ENCODE results near the gene AOPEP. TPM values are rescaled to one million over a fixed set of nuclear protein-coding genes. Genes with fewer than 3 reads are reported as not detected.

AOPEP gene
- total and polyA plus RNA-seq, 2 of the 13 experiments (the other 11 are each of a cell fraction or from before 2014, with no cell fraction given): 22.2 to 41.6 TPM

DNA sequence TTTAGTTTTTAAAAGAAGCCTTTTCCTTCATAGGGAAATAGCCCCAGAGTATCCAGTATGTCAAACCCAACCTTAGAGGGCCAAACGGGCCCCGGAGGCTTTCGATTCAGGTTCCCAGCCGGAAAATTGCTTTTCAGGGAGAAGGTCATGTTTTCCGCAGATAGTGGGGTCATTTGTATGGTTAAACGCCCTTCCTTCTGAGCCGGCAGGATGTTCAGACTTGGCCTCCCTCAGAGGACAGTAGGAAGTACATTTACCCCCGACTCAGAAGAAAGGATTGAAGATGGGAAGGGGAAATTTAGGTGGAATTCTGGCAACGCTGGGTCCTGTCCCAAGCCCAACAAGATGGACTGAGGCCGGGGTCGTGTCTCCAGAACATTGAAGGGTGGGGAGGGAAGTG, 195.2 kb downstream of the AOPEP start:
- Histone ChIP-seq H3K27me3 (ENCODE audit: control insufficient read depth in 1 of 2, insufficient read depth in 2 of 2, low read length in 2 of 2) (no peaks in the 10 kb centered on the region), H3K4me2 (ENCODE audit: low read depth, low read length) (peak overlapping the region; percentile 69), H3K9ac (ENCODE audit: insufficient read depth, low read depth, low read length) (peak overlapping the region; percentile 65), H3K4me3 (replicated peaks in 1 of 3; ENCODE audit: insufficient read depth in 1 of 3, low read depth in 2 of 3, low read length in 3 of 3) (peak overlapping the region in 1 of 3 experiments; percentile 45; a peak in 1 of 6 replicates), H3K79me2 (ENCODE audit: insufficient read depth, low read length) (no peaks in the 10 kb centered on the region), H3K9me3 (ENCODE audit: low read length) (no peaks in the 10 kb centered on the region), H4K20me1 (ENCODE audit: insufficient read depth, low read length) (no peaks in the 10 kb centered on the region), H3K4me1 (ENCODE audit: insufficient read depth, low read length) (peaks cover 91% of the 10 kb centered on the region), H3K36me3 (replicated peaks in 1 of 2; ENCODE audit: control insufficient read depth in 1 of 2, insufficient read depth in 2 of 2, low read length in 2 of 2) (no peaks in the 10 kb centered on the region), H3K27ac (ENCODE audit: extremely low read length, insufficient read depth, low read length) (peak overlapping the region; percentile 84), H2AFZ (ENCODE audit: low read length) (no peak overlapping the region)
- 78% methylated on average over 11 of the region's 11 CpGs for WGBS (ENCODE audit: low lambda C conversion rate)
- ATAC-seq: no peak
- no peak for FAIRE-seq
- CTCF ChIA-PET (ENCODE audit: low intra/inter-chr PET ratio, low total read pairs): no interaction called here
- POLR2A ChIA-PET: interaction anchor here (1.2 to 2.3 kb wide), 2 partner anchors 19 to 67 kb away, joined by 3 to 11 read pairs; no protein-coding TSS in a partner anchor
- in situ Hi-C loops (cut with HindIII; ENCODE audit: extremely low pct_ligation_motif_present, low pct_unique_long_range_greater_than_20kb): no loop called here
- intact Hi-C loops (cut with micrococcal nuclease; ENCODE audit: unreplicated experiment): loop anchor here (1.0 to 5.0 kb wide), 2 partner anchors 20 to 76 kb away; no protein-coding TSS in a partner anchor
- DNase-seq (ENCODE audit: low spot score): no peak
- BruUV-seq (replicated peaks): TSS peak; percentile 83
- TF ChIP-seq FOXM1 (CRISPR knock-in tag; IDR thresholded peaks at IDR 0.05) (no peak), KMT2B (CRISPR knock-in tag; IDR thresholded peaks at IDR 0.05) (no peak), HDAC6 (IDR thresholded peaks at IDR 0.05; ENCODE audit: low read depth, low read length) (no peak), HOXA9 (CRISPR knock-in tag; IDR thresholded peaks at IDR 0.05; ENCODE audit: borderline replicate concordance) (no peak), EZH2 (conservative IDR thresholded peaks at IDR 0.05; ENCODE audit: low read depth, low read length) (no peak), SMARCC2 (IDR thresholded peaks at IDR 0.05) (no peak), ZSCAN12 (CRISPR knock-in tag; IDR thresholded peaks at IDR 0.05) (no peak), ZNF776 (CRISPR knock-in tag; IDR thresholded peaks at IDR 0.05) (no peak), CBFB (CRISPR knock-in tag; IDR thresholded peaks at IDR 0.05) (no peak), LCORL (IDR thresholded peaks at IDR 0.05) (no peak), LCORL (CRISPR knock-in tag; IDR thresholded peaks at IDR 0.05) (no peak), ATF7 (IDR thresholded peaks at IDR 0.05) (no peak), ATF7 (CRISPR knock-in tag; IDR thresholded peaks at IDR 0.05) (no peak), HCFC1 (IDR thresholded peaks at IDR 0.05; ENCODE audit: low read depth, low read length) (no peak), ZC3H4 (CRISPR knock-in tag; IDR thresholded peaks at IDR 0.05; ENCODE audit: borderline replicate concordance) (no peak), HOXD1 (CRISPR knock-in tag; IDR thresholded peaks at IDR 0.05) (no peak), ZNF180 (CRISPR knock-in tag; IDR thresholded peaks at IDR 0.05; ENCODE audit: borderline replicate concordance, low read depth) (no peak)
- TF ChIP-seq, protein P1, sequence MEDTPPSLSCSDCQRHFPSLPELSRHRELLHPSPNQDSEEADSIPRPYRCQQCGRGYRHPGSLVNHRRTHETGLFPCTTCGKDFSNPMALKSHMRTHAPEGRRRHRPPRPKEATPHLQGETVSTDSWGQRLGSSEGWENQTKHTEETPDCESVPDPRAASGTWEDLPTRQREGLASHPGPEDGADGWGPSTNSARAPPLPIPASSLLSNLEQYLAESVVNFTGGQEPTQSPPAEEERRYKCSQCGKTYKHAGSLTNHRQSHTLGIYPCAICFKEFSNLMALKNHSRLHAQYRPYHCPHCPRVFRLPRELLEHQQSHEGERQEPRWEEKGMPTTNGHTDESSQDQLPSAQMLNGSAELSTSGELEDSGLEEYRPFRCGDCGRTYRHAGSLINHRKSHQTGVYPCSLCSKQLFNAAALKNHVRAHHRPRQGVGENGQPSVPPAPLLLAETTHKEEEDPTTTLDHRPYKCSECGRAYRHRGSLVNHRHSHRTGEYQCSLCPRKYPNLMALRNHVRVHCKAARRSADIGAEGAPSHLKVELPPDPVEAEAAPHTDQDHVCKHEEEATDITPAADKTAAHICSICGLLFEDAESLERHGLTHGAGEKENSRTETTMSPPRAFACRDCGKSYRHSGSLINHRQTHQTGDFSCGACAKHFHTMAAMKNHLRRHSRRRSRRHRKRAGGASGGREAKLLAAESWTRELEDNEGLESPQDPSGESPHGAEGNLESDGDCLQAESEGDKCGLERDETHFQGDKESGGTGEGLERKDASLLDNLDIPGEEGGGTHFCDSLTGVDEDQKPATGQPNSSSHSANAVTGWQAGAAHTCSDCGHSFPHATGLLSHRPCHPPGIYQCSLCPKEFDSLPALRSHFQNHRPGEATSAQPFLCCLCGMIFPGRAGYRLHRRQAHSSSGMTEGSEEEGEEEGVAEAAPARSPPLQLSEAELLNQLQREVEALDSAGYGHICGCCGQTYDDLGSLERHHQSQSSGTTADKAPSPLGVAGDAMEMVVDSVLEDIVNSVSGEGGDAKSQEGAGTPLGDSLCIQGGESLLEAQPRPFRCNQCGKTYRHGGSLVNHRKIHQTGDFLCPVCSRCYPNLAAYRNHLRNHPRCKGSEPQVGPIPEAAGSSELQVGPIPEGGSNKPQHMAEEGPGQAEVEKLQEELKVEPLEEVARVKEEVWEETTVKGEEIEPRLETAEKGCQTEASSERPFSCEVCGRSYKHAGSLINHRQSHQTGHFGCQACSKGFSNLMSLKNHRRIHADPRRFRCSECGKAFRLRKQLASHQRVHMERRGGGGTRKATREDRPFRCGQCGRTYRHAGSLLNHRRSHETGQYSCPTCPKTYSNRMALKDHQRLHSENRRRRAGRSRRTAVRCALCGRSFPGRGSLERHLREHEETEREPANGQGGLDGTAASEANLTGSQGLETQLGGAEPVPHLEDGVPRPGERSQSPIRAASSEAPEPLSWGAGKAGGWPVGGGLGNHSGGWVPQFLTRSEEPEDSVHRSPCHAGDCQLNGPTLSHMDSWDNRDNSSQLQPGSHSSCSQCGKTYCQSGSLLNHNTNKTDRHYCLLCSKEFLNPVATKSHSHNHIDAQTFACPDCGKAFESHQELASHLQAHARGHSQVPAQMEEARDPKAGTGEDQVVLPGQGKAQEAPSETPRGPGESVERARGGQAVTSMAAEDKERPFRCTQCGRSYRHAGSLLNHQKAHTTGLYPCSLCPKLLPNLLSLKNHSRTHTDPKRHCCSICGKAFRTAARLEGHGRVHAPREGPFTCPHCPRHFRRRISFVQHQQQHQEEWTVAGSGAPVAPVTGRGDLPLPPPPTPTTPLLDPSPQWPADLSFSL (CRISPR knock-in tag; IDR thresholded peaks at IDR 0.05): no peak
- TF ChIP-seq, protein P2, sequence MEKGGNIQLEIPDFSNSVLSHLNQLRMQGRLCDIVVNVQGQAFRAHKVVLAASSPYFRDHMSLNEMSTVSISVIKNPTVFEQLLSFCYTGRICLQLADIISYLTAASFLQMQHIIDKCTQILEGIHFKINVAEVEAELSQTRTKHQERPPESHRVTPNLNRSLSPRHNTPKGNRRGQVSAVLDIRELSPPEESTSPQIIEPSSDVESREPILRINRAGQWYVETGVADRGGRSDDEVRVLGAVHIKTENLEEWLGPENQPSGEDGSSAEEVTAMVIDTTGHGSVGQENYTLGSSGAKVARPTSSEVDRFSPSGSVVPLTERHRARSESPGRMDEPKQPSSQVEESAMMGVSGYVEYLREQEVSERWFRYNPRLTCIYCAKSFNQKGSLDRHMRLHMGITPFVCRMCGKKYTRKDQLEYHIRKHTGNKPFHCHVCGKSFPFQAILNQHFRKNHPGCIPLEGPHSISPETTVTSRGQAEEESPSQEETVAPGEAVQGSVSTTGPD (CRISPR knock-in tag; IDR thresholded peaks at IDR 0.05): no peak
- TF ChIP-seq, protein P3, sequence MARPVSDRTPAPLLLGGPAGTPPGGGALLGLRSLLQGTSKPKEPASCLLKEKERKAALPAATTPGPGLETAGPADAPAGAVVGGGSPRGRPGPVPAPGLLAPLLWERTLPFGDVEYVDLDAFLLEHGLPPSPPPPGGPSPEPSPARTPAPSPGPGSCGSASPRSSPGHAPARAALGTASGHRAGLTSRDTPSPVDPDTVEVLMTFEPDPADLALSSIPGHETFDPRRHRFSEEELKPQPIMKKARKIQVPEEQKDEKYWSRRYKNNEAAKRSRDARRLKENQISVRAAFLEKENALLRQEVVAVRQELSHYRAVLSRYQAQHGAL (CRISPR knock-in tag; IDR thresholded peaks at IDR 0.05; ENCODE audit: not compliant biosample characterization): no peak
